ENCODE data around the gene CTSH. TPM values are rescaled to one million over a fixed set of nuclear protein-coding genes. Genes with fewer than 3 reads are reported as not detected.

The CTSH gene
- total RNA-seq, 1 experiment from 2014 or later: 178 TPM

GRCh38 chr15:78991879-78992278 lies 47.0 kb upstream of the CTSH start:
- DNase-seq (ENCODE audit: low read depth, low spot score) (no peak), ATAC-seq (no peak)
- TF ChIP-seq SIN3A (IDR thresholded peaks at IDR 0.05; ENCODE audit: borderline replicate concordance, insufficient read depth, low read depth, low read length): no peak
- TF ChIP-seq REST (IDR thresholded peaks at IDR 0.05; ENCODE audit: insufficient read depth in 1 of 2, low read depth in 2 of 2, low read length in 1 of 2): no peak
- TF ChIP-seq CTCF (IDR thresholded peaks at IDR 0.05): no peak
- TF ChIP-seq TCF7L2 (IDR thresholded peaks at IDR 0.05; ENCODE audit: low read depth, low read length): no peak
- no peak for TF ChIP-seq POLR2AphosphoS5 (IDR thresholded peaks at IDR 0.05; ENCODE audit: low read depth, low read length)
- Histone ChIP-seq H3K36me3 (ENCODE audit: control insufficient read depth, insufficient read depth, low read length) (no peaks in the 10 kb centered on the region), H3K9me3 (ENCODE audit: control insufficient read depth, insufficient read depth, low read depth, low read length) (no peaks in the 10 kb centered on the region), H3K27me3 (ENCODE audit: control insufficient read depth, insufficient read depth, low read length) (no peaks in the 10 kb centered on the region), H3K27ac (ENCODE audit: low read length) (no peak overlapping the region), H3K4me3 (ENCODE audit: low read depth in 2 of 2, low read length in 2 of 2) (no peak overlapping the region), H3K4me1 (ENCODE audit: control insufficient read depth, insufficient read depth, low read length) (peaks cover 17% of the 10 kb centered on the region)
- in situ Hi-C loops (cut with HindIII; ENCODE audit: low pct_unique_long_range_greater_than_20kb, low sequenced_read_pairs) (no loop called here), intact Hi-C loops (cut with micrococcal nuclease; ENCODE audit: unreplicated experiment) (no loop called here)
- no TSS peak for BruUV-seq (replicated peaks)
- POLR2A ChIA-PET: interaction anchor here (0.6 kb wide), 1 partner anchor 69 kb away, joined by 3 read pairs; no protein-coding TSS in a partner anchor
- CTCF ChIA-PET: interaction anchor here (1.7 kb wide), 1 partner anchor 13 kb away, joined by 6 read pairs; no protein-coding TSS in a partner anchor

GRCh38 chr15:78991476-78991875 lies 46.6 kb upstream of the CTSH start:
- no TSS peak for BruUV-seq (replicated peaks)
- Histone ChIP-seq H3K9me3 (ENCODE audit: control insufficient read depth, insufficient read depth, low read depth, low read length) (no peaks in the 10 kb centered on the region), H3K27me3 (ENCODE audit: control insufficient read depth, insufficient read depth, low read length) (no peaks in the 10 kb centered on the region), H3K4me3 (ENCODE audit: low read depth in 2 of 2, low read length in 2 of 2) (no peak overlapping the region), H3K27ac (ENCODE audit: low read length) (no peak overlapping the region), H3K36me3 (ENCODE audit: control insufficient read depth, insufficient read depth, low read length) (no peaks in the 10 kb centered on the region), H3K4me1 (ENCODE audit: control insufficient read depth, insufficient read depth, low read length) (peaks cover 13% of the 10 kb centered on the region)
- POLR2A ChIA-PET: interaction anchor here (0.6 kb wide), 1 partner anchor 69 kb away, joined by 3 read pairs; no protein-coding TSS in a partner anchor
- TF ChIP-seq TCF7L2 (IDR thresholded peaks at IDR 0.05; ENCODE audit: low read depth, low read length) (no peak), REST (IDR thresholded peaks at IDR 0.05; ENCODE audit: insufficient read depth in 1 of 2, low read depth in 2 of 2, low read length in 1 of 2) (no peak), CTCF (IDR thresholded peaks at IDR 0.05) (no peak), POLR2AphosphoS5 (IDR thresholded peaks at IDR 0.05; ENCODE audit: low read depth, low read length) (no peak)
- ATAC-seq (no peak), DNase-seq (ENCODE audit: low read depth, low spot score) (no peak)
- CTCF ChIA-PET: interaction anchor here (1.7 kb wide), 1 partner anchor 12 kb away, joined by 6 read pairs; no protein-coding TSS in a partner anchor
- intact Hi-C loops (cut with micrococcal nuclease; ENCODE audit: unreplicated experiment): no loop called here
- in situ Hi-C loops (cut with HindIII; ENCODE audit: low pct_unique_long_range_greater_than_20kb, low sequenced_read_pairs): no loop called here

Data from Panc1 (cell line).